H1 (cell line): ENCODE data around the gene KPNA1. TPM values are rescaled to one million over a fixed set of nuclear protein-coding genes. Genes with fewer than 3 reads are reported as not detected.

Experiments
- CTCF ChIA-PET: fragments of 300-600 bp; sonication (Branson Sonifier 250); formaldehyde crosslinking; loops from one replicate; lab custom pipeline; 2021; ENCODE audit not compliant: partially characterized antibody; lab: Charles Lee
- POLR2A ChIA-PET: fragments of 300-600 bp; sonication (Branson Sonifier 250); formaldehyde crosslinking; loops from one replicate; lab custom pipeline; 2021; ENCODE audit warnings: inconsistent platforms; ENCODE audit not compliant: partially characterized antibody; lab: Charles Lee
- DNase-seq, 2 experiments: peaks; one replicate each; pipeline versions ENCODE4 v3.0.0 to v3.0.0-alpha.2; 2010 to 2022; ENCODE audit warnings: low spot score in 2 of 2, low read depth in 1 of 2, mixed read lengths in 1 of 2
- FAIRE-seq: peaks from 2 replicates; lab custom pipeline; 2011; peaks lifted over from hg19 to GRCh38; lab: Jason Lieb, UNC
- H2AFZ ChIP-seq: 2 replicates; pipeline ENCODE4 v1.8.1; 2012; ENCODE audit warnings: low read length, inconsistent platforms
- H2AK5ac ChIP-seq: 2 replicates; pipeline ENCODE4 v1.6.1; 2013; ENCODE audit warnings: low read depth, low read length
- H2BK120ac ChIP-seq: replicated peaks from 2 replicates; pipeline ENCODE3; 2013; ENCODE audit warnings: low read depth, low read length, inconsistent platforms
- H2BK12ac ChIP-seq: 2 replicates; pipeline ENCODE4 v1.6.1; 2013; ENCODE audit warnings: low read depth, low read length
- H2BK15ac ChIP-seq: 2 replicates; pipeline ENCODE4 v1.6.1; 2013; ENCODE audit warnings: low read length
- H2BK20ac ChIP-seq: 2 replicates; pipeline ENCODE4 v1.6.1; 2013; ENCODE audit warnings: low read length
- H2BK5ac ChIP-seq: 2 replicates; pipeline ENCODE4 v1.6.1; 2013; ENCODE audit warnings: low read depth, low read length
- H3K14ac ChIP-seq: 2 replicates; pipeline ENCODE4 v1.6.1; 2013; ENCODE audit warnings: inconsistent platforms; ENCODE audit not compliant: insufficient read length
- H3K18ac ChIP-seq: 2 replicates; pipeline ENCODE4 v1.6.1; 2013; ENCODE audit warnings: low read length; ENCODE audit errors: extremely low read depth
- H3K23ac ChIP-seq: 2 replicates; pipeline ENCODE4 v1.6.1; 2013; ENCODE audit warnings: inconsistent platforms; ENCODE audit not compliant: insufficient read length
- H3K23me2 ChIP-seq: 2 replicates; pipeline ENCODE4 v1.6.1; 2013; ENCODE audit warnings: low read depth, low read length
- H3K27ac ChIP-seq: 2 replicates; pipeline ENCODE4 v1.6.1; 2011; ENCODE audit warnings: low read depth, low read length, inconsistent platforms
- H3K27me3 ChIP-seq, 4 experiments: replicated peaks in 1 of 4; 1 replicate in 1 of 4; 2 replicates in 3 of 4; pipeline versions ENCODE4 v1.6.1 to v1.8.1; 2011 to 2013; ENCODE audit warnings: low read length in 3 of 4, mild to moderate bottlenecking in 3 of 4, inconsistent platforms in 2 of 4, mixed read lengths in 2 of 4, moderate library complexity in 1 of 4; ENCODE audit not compliant: control insufficient read depth in 3 of 4, insufficient read depth in 3 of 4; ENCODE audit errors: extremely low read depth in 1 of 4
- H3K36me3 ChIP-seq, 4 experiments: 2 replicates each; pipeline versions ENCODE4 v1.6.1 to v1.8.1; 2011 to 2013; ENCODE audit warnings: mild to moderate bottlenecking in 4 of 4, low read length in 3 of 4, moderate library complexity in 2 of 4, control low read depth in 1 of 4, inconsistent platforms in 1 of 4; ENCODE audit not compliant: insufficient read depth in 4 of 4, control insufficient read depth in 2 of 4
- H3K4ac ChIP-seq: replicated peaks from 2 replicates; pipeline ENCODE3; 2013; ENCODE audit warnings: low read length, low read depth, mixed read lengths, inconsistent platforms; ENCODE audit not compliant: insufficient read length
- H3K4me1 ChIP-seq, 4 experiments: replicated peaks in 1 of 4; 1 replicate in 1 of 4; 2 replicates in 3 of 4; pipeline versions ENCODE4 v1.6.1 to v1.8.1; 2011 to 2013; ENCODE audit warnings: low read length in 3 of 4, inconsistent platforms in 2 of 4, mixed read lengths in 1 of 4; ENCODE audit not compliant: insufficient read depth in 4 of 4, control insufficient read depth in 3 of 4
- H3K4me2 ChIP-seq, 2 experiments: 2 replicates each; pipeline versions ENCODE4 v1.6.1 to v1.8.1; 2011 to 2013; ENCODE audit warnings: low read depth in 2 of 2, low read length in 2 of 2, control low read depth in 1 of 2, inconsistent platforms in 1 of 2, mild to moderate bottlenecking in 1 of 2; ENCODE audit not compliant: insufficient read depth in 1 of 2
- H3K4me3 ChIP-seq, 4 experiments: fragments of 200-600, 300-600 bp in 1 of 4; sonication (generic), shearing (Covaris generic), sonication (Bioruptor Twin) in 1 of 4; 2 replicates each; pipeline versions ENCODE4 v1.5.1 to v1.8.1; 2011 to 2016; ENCODE audit warnings: low read length in 4 of 4, low read depth in 3 of 4, control low read depth in 2 of 4, inconsistent platforms in 2 of 4, mild to moderate bottlenecking in 2 of 4, mixed read lengths in 1 of 4, moderate library complexity in 1 of 4; ENCODE audit not compliant: insufficient read depth in 2 of 4; ENCODE audit errors: extremely low read depth in 1 of 4
- H3K56ac ChIP-seq: replicated peaks from 2 replicates; pipeline ENCODE3; 2013; ENCODE audit warnings: low read depth, mild to moderate bottlenecking, mixed read lengths, low read length, inconsistent platforms; ENCODE audit not compliant: insufficient read length
- H3K79me1 ChIP-seq: 2 replicates; pipeline ENCODE4 v1.6.1; 2013; ENCODE audit warnings: low read depth, low read length, control low read depth
- H3K79me2 ChIP-seq, 2 experiments: 2 replicates each; pipeline versions ENCODE4 v1.6.1 to v1.8.1; 2012 to 2013; ENCODE audit warnings: low read length in 2 of 2, mild to moderate bottlenecking in 2 of 2, inconsistent platforms in 1 of 2; ENCODE audit not compliant: insufficient read depth in 2 of 2, control insufficient read depth in 1 of 2
- H3K9ac ChIP-seq, 4 experiments: replicated peaks in 1 of 4; 1 replicate in 1 of 4; 2 replicates in 3 of 4; pipeline versions ENCODE4 v1.6.1 to v1.8.1; 2011 to 2013; ENCODE audit warnings: low read depth in 3 of 4, low read length in 3 of 4, control low read depth in 2 of 4, mild to moderate bottlenecking in 2 of 4, moderate library complexity in 2 of 4, inconsistent platforms in 1 of 4; ENCODE audit errors: extremely low read depth in 1 of 4
- H3K9me3 ChIP-seq, 2 experiments: 2 replicates each; pipeline versions ENCODE4 v1.6.1 to v1.8.1; 2012 to 2013; ENCODE audit warnings: mild to moderate bottlenecking in 2 of 2, moderate library complexity in 2 of 2, control low read depth in 1 of 2, inconsistent platforms in 1 of 2, low read depth in 1 of 2, low read length in 1 of 2, mixed read lengths in 1 of 2; ENCODE audit not compliant: insufficient read depth in 2 of 2
- H4K20me1 ChIP-seq, 2 experiments: replicated peaks in 1 of 2; 2 replicates each; pipeline versions ENCODE3 to v1.8.1; 2011 to 2013; ENCODE audit warnings: inconsistent platforms in 2 of 2, low read length in 2 of 2, mild to moderate bottlenecking in 1 of 2; ENCODE audit not compliant: insufficient read depth in 2 of 2, control insufficient read depth in 1 of 2
- H4K5ac ChIP-seq: 2 replicates; pipeline ENCODE4 v1.6.1; 2013; ENCODE audit warnings: low read length, low read depth, mixed read lengths, inconsistent platforms; ENCODE audit not compliant: insufficient read length
- H4K8ac ChIP-seq: 2 replicates; pipeline ENCODE4 v1.8.0; 2013; ENCODE audit warnings: mild to moderate bottlenecking, moderate library complexity, low read length, inconsistent platforms; ENCODE audit not compliant: insufficient read depth; ENCODE audit errors: extremely low read depth
- H4K91ac ChIP-seq: replicated peaks from 2 replicates; pipeline ENCODE3; 2013; ENCODE audit warnings: low read length, mixed read lengths, inconsistent platforms; ENCODE audit not compliant: insufficient read length
- BACH1 ChIP-seq: IDR thresholded peaks from 2 replicates; pipeline ENCODE4 v1.6.1; 2012; ENCODE audit warnings: low read length, improper control_type of control experiment
- CHD2 ChIP-seq: IDR thresholded peaks from 2 replicates; pipeline ENCODE4 v1.6.1; 2012; ENCODE audit warnings: low read length, improper control_type of control experiment
- PHF8 ChIP-seq: fragments of 200-600 bp; sonication (generic); conservative IDR thresholded peaks from 2 replicates; pipeline ENCODE4 v1.7.1; 2012; ENCODE audit warnings: low read depth, mild to moderate bottlenecking, inconsistent platforms, low read length, moderate library complexity
- POLR2A ChIP-seq, 2 experiments: IDR thresholded peaks; 1 replicate in 1 of 2; 2 replicates in 1 of 2; pipeline ENCODE4 v1.6.1; 2011; ENCODE audit warnings: low read depth in 2 of 2, low read length in 2 of 2, mild to moderate bottlenecking in 2 of 2; ENCODE audit errors: control extremely low read depth in 1 of 2
- POLR2AphosphoS5 ChIP-seq: IDR thresholded peaks from 2 replicates; pipeline ENCODE4 v1.6.1; 2011; ENCODE audit warnings: low read depth, low read length
- RAD21 ChIP-seq, 2 experiments: IDR thresholded peaks in 1 of 2; conservative IDR thresholded peaks in 1 of 2; 2 replicates each; pipeline ENCODE4 v1.6.1; 2011; ENCODE audit warnings: low read depth in 2 of 2, low read length in 2 of 2, improper control_type of control experiment in 1 of 2, inconsistent platforms in 1 of 2, mild to moderate bottlenecking in 1 of 2, moderate library complexity in 1 of 2
- SIN3A ChIP-seq, 2 experiments: IDR thresholded peaks in 1 of 2; conservative IDR thresholded peaks in 1 of 2; 2 replicates each; pipeline ENCODE4 v1.6.1; 2011 to 2012; ENCODE audit warnings: low read length in 2 of 2, improper control_type of control experiment in 1 of 2, low read depth in 1 of 2, mild to moderate bottlenecking in 1 of 2
- TAF7 ChIP-seq: optimal IDR thresholded peaks from 2 replicates; pipeline ENCODE3; 2011; ENCODE audit warnings: low read depth, mild to moderate bottlenecking, inconsistent platforms, low read length, moderate library complexity, borderline replicate concordance
- WGBS, 2 experiments: shearing (Covaris generic) in 1 of 2; methylation state at CpG; one replicate each; pipeline versions ENCODE4 v1.1.6 to v1.1.7; 2013 to 2015; ENCODE audit warnings: low lambda C conversion rate in 2 of 2, mixed read lengths in 2 of 2, inconsistent platforms in 1 of 2, low coverage in 1 of 2, missing lambda C conversion rate in 1 of 2; ENCODE audit not compliant: insufficient replicate concordance in 2 of 2, insufficient coverage in 1 of 2, insufficient read length in 1 of 2; ENCODE audit errors: extremely low coverage in 1 of 2, missing lambda C conversion rate in 1 of 2; 5-methylcytosine and 5-hydroxymethylcytosine counted together
- polyA plus RNA-seq, 7 experiments: library from polyadenylated mRNA; depleted of rRNA in 3 of 7; stranded (reverse) in 5 of 7; unstranded in 2 of 7; fragments of >200 nt in 5 of 7; fragments of 200-250 nt in 2 of 7; gene quantifications; 1 replicate in 5 of 7; 2 replicates in 1 of 7; 4 replicates in 1 of 7; pipeline versions ENCODE4 v1.2.1 to v1.2.3, GENCODE V29; 2011 to 2013; ENCODE audit warnings: missing spikeins in 2 of 7, mixed read lengths in 2 of 7
- total RNA-seq: library from RNA; stranded (reverse); fragmentation: NEBNext Ultra II Directional; extraction: Animal tissue kit (Norgen Biotek cat#: 25700); gene quantifications from 2 replicates; pipeline ENCODE4 v1.2.1, GENCODE V29; 2021
- TF ChIP-seq, protein P1 (sequence below): IDR thresholded peaks from 2 replicates; pipeline ENCODE4 v1.6.1; 2012; ENCODE audit warnings: inconsistent platforms

The KPNA1 gene
- total and polyA plus RNA-seq, 2 of the 8 experiments (the other 6 are each of a cell fraction or from before 2014, with no cell fraction given): 14.8 to 63.0 TPM

DNA sequence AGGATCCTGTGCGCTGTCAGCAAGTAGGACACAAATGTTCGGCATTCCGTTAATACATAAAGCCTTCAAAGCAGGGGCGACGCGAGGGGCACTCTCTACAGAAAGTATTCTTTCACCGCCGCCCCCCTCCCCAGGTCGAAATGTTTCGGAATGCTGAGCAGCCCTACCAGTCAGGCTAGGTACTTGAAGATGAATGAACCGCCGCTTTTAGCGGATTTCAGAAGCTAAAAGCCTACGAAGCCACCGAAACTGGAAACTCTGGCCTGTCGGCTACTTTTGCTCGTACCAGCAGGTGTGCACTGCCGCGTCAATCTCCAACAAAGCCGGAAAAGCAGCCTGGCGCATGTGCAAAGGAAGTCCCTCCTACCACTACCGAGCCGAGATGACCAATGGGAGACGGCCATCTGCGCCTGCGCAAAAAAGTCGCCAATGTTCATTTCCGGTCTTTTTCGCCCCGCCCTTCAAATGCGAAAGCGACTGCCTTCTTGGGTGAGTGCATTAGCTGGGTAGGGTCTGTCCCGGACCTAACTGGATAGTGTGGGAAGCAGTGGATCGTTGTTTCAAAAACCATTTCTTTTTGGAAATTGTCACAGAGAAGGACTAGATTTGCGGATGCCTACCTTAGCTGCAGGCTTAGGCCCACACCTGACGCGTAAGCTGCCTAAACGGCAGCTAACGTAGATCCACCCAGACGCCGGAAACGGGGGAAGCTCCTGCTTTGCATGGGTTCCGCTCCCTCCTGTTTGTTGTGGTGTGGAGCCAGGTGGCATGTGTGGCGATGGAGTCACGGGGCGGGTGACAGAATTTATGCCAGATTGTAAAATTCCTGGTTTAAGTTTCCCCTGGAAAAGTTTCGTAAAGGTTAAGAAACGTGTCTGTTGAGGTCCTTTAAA lies 98.7 kb downstream of the KPNA1 start, which contains the start of gene WDR5B:
Gene WDR5B (minus strand): TSS at position 301 of the 893 bp plus-strand sequence. CDS start 534 bp downstream, outside the sequence.
- H3K9ac ChIP-seq: peak within 1 kb of the TSS; percentile 82 to 100 (median 88)
- H3K27me3 ChIP-seq: no peaks in the 10 kb centered on the region
- no peaks in the 10 kb centered on the region for H3K79me1 ChIP-seq
- ChIA-PET POLR2A (interaction anchor here (0.7 to 4.0 kb wide), 13 partner anchors 9 to 729 kb away, joined by 3 to 29 read pairs (median 6); partner anchors contain the start of genes FAM162A, KPNA1 and MIX23), CTCF (interaction anchor here (2.2 to 3.9 kb wide), 3 partner anchors 11 to 31 kb away, joined by 9 to 17 read pairs (median 16); partner anchors contain the start of gene FAM162A)
- H2AK5ac ChIP-seq: no peak within 1 kb of the TSS
- H2AFZ ChIP-seq: peak within 1 kb of the TSS; percentile 53; the same call in 1 of the 2 replicates
- WGBS, 2 experiments: 1% methylated on average over 48 of the region's 48 CpGs; no CpG with 5 or more reads in 1 of the 2 experiments
- DNase-seq: peak; percentile 97 to 99
- H3K56ac ChIP-seq: no peak within 1 kb of the TSS
- peak within 1 kb of the TSS; percentile 97 for H3K18ac ChIP-seq
- H3K23me2 ChIP-seq: peaks cover 3% of the 10 kb centered on the region
- peak within 1 kb of the TSS; percentile 86 for H4K8ac ChIP-seq
- H4K20me1 ChIP-seq: no peaks in the 10 kb centered on the region
- peaks cover 0 to 23% of the 10 kb centered on the region in 2 experiments; a peak in 2 of 4 replicates for H3K79me2 ChIP-seq
- H4K5ac ChIP-seq: peak within 1 kb of the TSS; percentile 93
- peak within 1 kb of the TSS; percentile 19 for H3K4ac ChIP-seq
- H2BK15ac ChIP-seq: no peak within 1 kb of the TSS
- H2BK20ac ChIP-seq: no peak within 1 kb of the TSS
- peaks cover 0 to 7% (median 3%) of the 10 kb centered on the region in 4 experiments; a peak in 1 of 7 replicates for H3K4me1 ChIP-seq
- peak within 1 kb of the TSS; percentile 91; the same call in 1 of the 2 replicates for H2BK12ac ChIP-seq
- peaks cover 0 to 7% (median 0%) of the 10 kb centered on the region in 4 experiments; a peak in 3 of 8 replicates for H3K36me3 ChIP-seq
- FAIRE-seq: peak; percentile 97
- no peak within 1 kb of the TSS for H2BK120ac ChIP-seq
- H3K27ac ChIP-seq: peak within 1 kb of the TSS; percentile 92
- peak within 1 kb of the TSS; percentile 83 to 100 (median 88) for H3K4me3 ChIP-seq
- no peak within 1 kb of the TSS for H3K14ac ChIP-seq
- H4K91ac ChIP-seq: peak within 1 kb of the TSS; percentile 22
- H2BK5ac ChIP-seq: peak within 1 kb of the TSS; percentile 97
- H3K9me3 ChIP-seq: no peaks in the 10 kb centered on the region
- peak within 1 kb of the TSS; percentile 72 to 77 for H3K4me2 ChIP-seq
- H3K23ac ChIP-seq: no peak within 1 kb of the TSS
- TF ChIP-seq TAF7 (peak; percentile 85), RAD21 (IDR thresholded peaks at IDR 0.05 in 1 of 2, conservative IDR thresholded peaks at IDR 0.05 in 1 of 2; ENCODE audit: low read depth in 2 of 2, low read length in 2 of 2) (peak in 1 of 2 experiments; percentile 13; a peak in 1 of 4 replicates), BACH1 (no peak), SIN3A (conservative IDR thresholded peaks at IDR 0.05 in 1 of 2, IDR thresholded peaks at IDR 0.05 in 1 of 2; ENCODE audit: low read depth in 1 of 2, low read length in 2 of 2) (peak in 1 of 2 experiments; percentile 91; a peak in 3 of 4 replicates), PHF8 (peak; percentile 92), CHD2 (peak; percentile 37; the same call in 1 of the 2 replicates), POLR2A (IDR thresholded peaks at IDR 0.05; ENCODE audit: control extremely low read depth in 1 of 2, low read depth in 2 of 2, low read length in 2 of 2) (peak; percentile 86 to 97), POLR2AphosphoS5 (peak; percentile 95)
- TF ChIP-seq, protein P1, sequence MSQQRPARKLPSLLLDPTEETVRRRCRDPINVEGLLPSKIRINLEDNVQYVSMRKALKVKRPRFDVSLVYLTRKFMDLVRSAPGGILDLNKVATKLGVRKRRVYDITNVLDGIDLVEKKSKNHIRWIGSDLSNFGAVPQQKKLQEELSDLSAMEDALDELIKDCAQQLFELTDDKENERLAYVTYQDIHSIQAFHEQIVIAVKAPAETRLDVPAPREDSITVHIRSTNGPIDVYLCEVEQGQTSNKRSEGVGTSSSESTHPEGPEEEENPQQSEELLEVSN: peak; percentile 24; the same call in 1 of the 2 replicates
